Anterior cingulate cortex (tissue), 58 donors: ENCODE measurements around the gene ANO1.
"Not testable (repeated sequence)": the region's sequence is repeated elsewhere in the genome, so short reads cannot be mapped to it uniquely, and the experiment has no call there.

Experiments used
- DNase-seq, 58 donors: peaks; one replicate each; lab custom pipeline; 2025; lab: John Stamatoyannopoulos, UW

The ANO1 gene

GRCh38 chr11:70078095-70078780 is at the start of gene ANO1:
ANO1 (plus strand) TSS chr11:70078317; CDS start chr11:70078607, 290 bp downstream.
- DNase-seq = no peak

DNA sequence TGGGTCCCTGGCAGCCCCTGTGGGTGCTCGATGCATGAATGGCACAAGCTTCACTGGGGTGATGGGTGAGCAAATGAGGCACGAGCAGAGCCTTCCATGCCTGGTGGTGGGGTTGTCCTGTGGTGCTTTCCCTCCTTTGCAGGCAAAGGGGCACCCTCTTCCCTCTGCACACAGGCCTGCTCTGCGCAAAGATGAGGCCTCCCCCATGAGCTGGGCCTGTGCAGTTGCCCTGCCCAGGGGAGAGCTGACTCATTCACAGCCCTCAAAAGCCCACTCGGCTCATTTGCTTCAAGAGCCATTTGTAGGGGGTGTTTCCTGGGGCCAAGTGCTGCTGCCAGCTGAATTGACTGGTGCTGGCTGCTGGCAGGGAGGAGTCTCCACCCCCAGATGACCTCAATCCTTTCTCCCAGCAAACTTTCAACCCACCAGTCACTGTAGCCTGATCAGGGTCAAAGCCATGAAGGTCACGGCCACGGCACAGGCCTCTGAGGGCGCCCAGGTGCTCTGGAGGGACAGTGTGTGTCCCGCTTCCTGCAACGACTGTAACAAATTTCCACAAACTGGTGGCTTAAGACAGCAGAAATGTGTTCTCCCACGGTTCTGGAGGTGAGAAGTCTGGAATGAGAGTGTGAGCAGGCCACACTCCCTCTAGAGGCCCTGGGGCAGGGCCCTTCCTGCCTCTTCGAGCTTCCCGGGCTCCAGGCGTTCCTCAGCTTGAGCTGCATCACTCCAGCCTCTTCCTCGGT is 48.8 kb upstream of the ANO1 start:
- no peak for DNase-seq

GRCh38 chr11:70029861-70030380 is 48.2 kb upstream of the ANO1 start:
- no peak for DNase-seq

- DNase-seq = no peak
Observed at GRCh38 chr11:70030412-70030811, 47.7 kb upstream of the ANO1 start.

GRCh38 chr11:70031631-70032469 is 46.3 kb upstream of the ANO1 start:
- no peak for DNase-seq

- no peak for DNase-seq
Observed at GRCh38 chr11:70032470-70032795, 45.7 kb upstream of the ANO1 start.

DNA sequence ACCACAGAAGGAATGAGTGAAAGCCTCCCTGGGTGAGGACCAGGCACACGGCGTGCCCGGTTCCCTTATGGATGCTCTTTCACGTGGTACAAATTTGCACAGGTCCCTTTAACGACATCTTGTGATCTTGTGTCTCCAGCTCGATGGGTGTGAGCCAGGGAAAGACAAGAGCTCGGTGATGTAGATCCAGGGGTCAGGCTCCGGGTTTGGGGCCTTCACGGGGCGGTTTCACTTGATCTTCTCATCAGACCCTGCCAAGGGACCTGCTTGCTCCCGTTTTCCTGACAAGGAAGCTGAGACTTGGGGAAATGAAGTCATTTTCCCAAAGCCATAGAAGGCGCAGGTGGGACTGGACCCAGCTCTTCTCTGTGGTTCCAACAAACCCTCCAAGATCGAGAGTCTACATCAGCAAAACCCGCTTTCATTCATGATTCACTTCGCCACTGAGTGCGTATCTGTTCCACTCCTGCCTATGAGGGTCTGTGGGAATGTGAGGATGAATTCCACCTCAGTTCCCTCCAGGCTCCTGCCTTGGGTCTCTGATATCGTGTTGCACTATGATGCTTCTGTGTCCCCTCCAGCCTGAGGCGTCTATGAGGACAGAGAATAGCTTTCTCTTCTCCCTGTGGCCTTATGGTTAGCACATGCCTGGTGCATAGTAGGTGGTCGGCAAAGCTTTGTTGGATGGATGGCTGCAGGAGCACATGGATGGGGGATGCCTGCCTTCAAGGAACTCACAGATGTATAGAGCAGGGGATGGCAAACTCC is 45.0 kb upstream of the ANO1 start:
- DNase-seq = no peak

DNA sequence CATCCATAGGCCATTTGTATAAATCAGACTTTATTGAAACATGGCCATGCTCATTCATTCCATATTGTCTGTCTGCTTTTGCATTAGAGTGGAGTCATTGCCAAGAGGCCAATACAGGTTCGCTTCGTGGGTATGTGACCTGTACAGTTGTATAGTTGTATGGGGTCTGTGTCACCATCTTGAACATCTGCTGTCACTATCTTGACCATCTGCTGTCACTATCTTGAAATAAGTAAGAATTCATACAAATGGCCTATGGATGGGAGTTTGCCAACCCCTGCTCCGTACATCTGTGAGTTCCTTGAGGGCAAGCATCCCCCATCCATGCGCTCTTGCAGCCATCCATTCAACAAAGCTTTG is 44.4 kb upstream of the ANO1 start:
- no peak for DNase-seq

- DNase-seq = no peak
Observed at GRCh38 chr11:70034740-70035365, 43.3 kb upstream of the ANO1 start.

- DNase-seq = not testable (repeated sequence)
Observed at GRCh38 chr11:70035665-70036064, 42.5 kb upstream of the ANO1 start.

DNA sequence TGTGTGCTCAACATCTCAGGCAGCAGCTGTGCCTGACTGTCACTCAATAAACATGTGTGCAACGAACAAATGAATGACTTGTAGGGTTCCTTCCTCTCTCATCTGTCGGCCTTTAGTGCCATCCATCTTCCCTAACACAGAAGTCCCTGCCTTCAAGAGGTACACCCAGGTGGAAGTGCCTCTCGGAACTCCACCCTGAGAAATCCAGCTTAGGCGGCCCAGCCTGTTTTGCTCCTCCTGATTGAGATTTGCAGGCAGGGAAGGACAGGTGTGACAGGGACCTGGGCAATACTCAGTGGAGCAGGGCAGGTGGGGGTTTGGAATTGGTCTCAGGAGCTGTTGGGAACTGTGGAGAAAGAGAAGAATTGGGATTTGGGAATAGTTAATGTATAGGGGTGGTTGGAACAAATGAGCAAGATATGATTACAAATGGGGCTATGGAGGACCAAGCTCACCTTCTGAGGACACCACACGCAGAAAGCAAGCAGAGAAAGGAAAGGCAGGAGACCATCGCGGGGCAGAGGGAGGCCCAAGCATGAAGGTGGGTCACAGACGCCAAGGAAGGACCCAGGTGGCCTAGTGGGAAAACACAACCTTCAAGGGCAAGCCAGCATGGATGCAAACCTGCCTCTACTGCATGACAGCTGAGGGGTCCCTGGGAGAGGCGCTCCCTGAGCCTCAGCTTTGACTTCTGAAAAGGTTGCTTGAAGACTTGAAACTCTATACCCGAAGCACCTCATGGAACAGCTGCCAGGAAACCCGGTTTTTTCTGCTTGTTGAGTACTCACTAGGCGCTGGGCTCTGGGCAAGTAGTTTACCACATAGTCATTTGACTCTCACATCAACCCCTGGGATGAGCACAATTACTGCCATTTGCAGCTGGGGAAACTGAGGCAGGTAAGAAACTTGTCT is 40.9 kb upstream of the ANO1 start:
- no peak for DNase-seq

DNA sequence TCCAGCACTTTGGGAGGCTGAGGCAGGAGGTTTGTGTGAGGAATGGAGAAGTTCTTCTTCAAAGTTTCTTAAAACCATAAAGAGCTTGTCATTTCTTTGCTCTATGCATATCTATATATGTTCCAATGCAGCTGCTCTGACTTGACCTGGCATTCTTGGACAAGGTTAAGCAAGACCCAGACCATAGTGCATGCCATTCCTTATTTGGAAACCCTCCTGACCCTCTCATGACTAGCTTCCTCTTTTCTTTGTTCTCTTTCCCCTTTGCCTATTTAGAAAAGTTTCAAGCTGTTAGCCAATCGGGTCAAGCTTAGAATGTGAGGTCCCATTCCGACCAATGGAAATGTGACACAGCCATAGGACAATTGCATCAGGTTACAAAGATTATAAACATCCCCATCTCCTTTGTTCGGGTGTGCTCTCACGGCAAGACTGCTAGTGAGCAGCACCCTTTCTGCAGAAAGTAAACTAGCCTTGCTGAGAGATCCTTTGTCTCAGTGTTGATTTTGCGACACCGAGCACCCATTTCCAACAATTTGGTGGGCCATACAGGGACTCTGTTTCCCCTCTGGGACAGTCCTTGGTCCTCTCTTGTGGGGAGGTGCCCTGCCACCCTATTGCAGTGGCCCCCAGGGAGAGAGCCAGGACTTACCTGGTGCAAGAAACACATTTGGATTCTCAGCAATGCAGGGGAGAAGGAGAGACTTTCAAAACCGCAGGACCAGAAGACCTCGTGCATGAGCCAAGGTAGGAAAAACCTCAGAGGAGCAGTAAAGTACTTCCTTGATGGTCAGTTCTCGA is 39.9 kb upstream of the ANO1 start:
- no peak for DNase-seq

DNA sequence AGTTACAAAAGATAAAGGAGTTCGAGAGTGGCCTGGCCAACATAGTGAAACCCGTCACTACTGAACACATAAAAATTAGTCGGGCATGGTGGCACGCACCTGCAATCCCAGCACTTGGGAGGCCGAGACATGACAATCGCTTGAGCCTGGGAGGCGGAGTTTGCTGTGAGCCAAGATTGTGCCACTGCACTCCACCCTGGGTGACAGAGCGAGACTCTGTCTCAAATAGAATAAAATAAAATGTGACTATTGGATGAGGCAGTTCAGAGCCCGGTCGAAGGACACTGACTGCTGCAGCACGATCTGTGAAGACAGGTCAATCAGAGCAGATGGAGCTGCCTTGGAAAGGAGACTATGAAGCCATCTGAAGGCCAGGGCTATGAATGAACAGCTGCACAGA is 37.7 kb upstream of the ANO1 start:
- DNase-seq = no peak

- no peak for DNase-seq
Observed at GRCh38 chr11:70040869-70041501, 37.1 kb upstream of the ANO1 start.

DNA sequence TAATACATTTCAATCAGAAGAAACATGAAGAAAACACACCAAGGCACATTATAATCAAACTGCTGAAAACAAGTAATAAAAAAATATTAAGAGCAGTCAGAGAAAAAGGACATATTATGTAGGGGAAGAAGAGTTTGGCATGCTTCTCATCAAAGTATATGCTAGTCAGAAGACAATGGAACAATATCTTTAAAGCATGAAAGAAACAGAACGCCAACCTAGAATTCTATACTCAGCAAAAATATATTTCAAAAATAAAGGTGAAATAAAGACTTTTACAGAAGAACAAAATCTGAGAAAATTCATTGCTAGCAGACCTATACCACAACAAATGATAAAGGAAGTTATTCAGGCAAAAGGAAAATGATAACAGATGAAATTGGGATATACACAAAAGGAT is 34.6 kb upstream of the ANO1 start:
- DNase-seq = no peak

GRCh38 chr11:70046089-70046488 is 32.0 kb upstream of the ANO1 start:
- no peak for DNase-seq

DNA sequence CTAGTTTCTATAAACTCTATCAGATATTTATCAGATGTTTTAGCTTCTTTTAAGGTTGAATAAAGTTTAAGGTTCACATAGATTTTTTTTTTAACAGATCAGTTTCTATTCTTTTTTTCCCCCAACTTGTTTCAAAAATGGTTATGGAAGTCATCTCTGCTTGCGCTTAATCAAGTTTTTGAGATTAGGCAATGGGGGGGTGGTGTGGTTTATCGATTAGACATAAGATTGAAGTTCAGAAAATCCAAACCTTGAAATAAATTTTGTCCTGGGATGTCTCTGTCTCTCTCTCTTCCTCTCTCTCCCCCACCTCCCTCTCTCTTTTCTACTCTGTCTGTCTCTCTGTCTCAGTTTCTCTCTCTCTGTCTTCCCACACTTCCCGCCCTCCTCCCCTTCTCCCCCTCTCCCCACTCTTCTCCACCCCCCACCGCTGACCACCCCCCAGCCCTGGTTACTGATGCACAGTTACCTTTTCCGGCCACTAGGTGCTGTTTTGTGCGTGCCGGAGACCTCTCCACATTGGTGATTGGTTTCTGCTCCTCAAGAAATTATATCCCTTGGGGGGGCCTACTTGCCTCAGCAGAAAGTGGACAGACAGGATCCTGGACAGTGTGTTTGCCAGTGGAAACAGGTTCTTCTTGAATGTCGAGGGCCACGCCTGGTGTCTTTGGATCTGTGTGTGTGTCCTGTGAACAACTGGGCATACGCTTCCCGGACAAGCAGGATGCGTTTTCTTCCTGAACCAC is 29.7 kb upstream of the ANO1 start:
- DNase-seq = no peak
